ENCODE results near the gene SGCA.

Gene SGCA

DNA sequence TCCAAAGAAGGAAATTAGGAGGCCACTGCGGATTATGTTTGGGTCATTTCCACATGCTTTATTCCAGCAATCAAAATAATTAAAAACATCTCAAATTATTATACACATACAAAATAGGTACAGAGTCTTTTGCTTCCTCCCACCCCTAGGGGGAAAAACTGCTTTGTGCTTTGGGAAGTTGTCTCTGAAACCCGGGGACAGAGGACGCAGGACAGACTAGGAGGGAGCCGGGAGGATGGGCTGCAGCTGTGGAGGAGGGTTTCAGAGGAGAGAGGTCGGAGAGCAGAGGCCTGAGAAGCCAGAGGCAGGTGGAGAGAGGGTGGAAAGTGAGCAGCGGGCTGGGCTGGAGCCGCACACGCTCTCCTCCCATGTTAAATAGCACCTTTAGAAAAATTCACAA is 18.3 kb downstream of the SGCA start:
- DNase-seq, result no peak

DNA sequence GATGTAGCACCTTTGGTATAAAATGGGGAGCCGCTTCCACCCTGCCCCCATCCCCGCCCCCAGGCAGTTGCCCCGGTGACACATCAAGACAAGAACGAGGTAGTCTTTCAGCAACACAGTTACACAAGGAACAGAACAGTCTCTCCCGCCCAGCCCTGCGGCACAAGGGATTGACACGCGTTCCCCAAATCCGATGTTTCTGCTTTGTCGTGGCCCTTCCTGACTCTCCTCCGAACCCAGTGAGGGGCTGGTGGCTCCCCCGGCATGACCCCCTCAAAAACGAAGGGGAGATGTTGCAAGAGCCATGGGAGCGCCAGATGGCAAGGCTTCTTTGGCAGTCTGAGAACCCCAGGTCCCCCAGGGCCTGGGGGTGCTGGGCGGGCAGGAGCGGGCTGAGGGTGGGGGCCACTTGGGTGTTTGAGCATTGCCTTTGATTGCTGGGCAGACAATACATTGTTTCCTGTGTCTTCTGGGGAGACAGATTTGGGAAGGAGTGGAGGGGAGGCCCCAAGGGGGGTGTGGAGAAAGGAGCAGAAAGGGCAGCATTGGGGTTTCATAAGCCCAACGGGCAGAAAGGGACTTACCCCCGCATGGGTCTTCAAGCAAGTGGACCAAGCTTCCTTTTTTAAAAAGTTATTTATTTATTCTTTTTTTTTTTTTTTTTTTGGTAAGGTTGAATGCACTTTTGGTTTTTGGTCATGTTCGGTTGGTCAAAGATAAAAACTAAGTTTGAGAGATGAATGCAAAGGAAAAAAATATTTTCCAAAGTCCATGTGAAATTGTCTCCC is 19.0 kb downstream of the SGCA start:
- no peak for DNase-seq

DNA sequence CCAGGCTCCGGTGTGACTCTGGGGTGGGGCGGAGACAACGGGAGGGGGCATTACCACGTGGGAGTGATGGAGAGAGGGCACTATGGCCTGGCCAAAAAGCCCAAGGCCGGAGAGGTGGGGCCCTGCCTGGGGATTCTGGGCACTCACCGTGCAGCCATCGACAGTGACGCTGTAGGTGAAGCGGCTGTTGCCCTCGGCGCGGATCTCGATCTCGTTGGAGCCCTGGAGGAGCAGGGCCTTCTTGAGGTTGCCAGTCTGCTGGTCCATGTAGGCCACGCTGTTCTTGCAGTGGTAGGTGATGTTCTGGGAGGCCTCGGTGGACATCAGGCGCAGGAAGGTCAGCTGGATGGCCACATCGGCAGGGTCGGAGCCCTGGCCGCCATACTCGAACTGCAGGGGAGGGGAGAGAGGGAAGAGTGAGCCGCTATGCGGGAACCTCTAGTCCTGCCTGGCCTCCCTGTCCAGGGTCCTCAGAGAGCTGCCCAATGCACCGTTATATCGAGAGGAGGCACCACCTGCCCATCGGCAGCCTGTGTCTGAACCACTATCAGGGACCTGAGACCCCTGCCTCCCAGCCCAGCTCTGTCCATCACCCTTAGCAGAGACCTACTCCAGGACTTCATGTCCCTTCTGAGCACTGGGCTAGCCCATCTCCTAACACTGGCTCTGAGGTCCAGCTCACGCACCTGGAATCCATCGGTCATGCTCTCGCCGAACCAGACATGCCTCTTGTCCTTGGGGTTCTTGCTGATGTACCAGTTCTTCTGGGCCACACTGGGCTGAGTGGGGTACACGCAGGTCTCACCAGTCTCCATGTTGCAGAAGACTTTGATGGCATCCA is 20.0 kb downstream of the SGCA start:
- DNase-seq, result no peak

DNA sequence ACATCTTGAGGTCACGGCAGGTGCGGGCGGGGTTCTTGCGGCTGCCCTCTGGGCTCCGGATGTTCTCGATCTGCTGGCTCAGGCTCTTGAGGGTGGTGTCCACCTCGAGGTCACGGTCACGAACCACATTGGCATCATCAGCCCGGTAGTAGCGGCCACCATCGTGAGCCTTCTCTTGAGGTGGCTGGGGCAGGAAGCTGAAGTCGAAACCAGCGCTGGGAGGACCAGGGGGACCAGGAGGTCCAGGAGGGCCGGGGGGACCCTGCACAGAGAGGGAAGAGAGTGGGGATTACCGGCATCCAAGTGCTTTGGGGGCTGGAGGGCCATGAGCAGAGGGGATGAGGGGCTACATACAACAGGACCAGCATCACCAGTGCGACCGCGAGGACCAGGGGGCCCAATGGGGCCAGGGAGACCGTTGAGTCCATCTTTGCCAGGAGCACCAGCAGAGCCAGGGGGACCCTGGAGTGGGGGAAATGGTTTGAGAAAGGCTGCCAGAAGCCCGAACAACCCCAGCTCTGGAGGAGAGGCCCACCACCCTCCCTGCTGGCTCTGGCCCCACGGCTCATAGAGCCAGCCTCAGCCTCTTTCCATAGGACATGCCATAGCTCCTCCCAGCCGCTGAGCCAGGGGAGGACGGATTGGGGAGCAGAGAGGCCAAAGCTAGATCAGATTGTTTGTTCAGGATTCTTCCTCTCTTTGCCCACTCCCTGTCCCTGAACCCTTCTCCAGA is 21.0 kb downstream of the SGCA start:
- no peak for DNase-seq

DNA sequence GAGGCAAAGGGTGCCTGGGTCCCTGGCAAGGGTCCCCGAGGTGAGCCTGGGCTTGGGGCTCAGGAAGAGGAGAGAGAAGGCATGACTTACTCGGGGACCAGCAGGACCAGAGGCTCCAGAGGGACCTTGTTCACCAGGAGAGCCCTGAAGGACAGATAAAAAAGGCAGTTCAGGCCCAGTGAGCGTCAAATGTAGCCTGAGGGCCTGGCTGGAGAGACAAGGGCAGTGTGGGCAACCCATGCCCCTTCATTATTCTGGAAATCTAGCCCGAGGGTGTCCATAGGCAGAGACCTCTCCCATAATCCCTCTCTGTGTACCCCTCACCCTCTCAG is 21.6 kb downstream of the SGCA start:
- DNase-seq, result no peak

DNA sequence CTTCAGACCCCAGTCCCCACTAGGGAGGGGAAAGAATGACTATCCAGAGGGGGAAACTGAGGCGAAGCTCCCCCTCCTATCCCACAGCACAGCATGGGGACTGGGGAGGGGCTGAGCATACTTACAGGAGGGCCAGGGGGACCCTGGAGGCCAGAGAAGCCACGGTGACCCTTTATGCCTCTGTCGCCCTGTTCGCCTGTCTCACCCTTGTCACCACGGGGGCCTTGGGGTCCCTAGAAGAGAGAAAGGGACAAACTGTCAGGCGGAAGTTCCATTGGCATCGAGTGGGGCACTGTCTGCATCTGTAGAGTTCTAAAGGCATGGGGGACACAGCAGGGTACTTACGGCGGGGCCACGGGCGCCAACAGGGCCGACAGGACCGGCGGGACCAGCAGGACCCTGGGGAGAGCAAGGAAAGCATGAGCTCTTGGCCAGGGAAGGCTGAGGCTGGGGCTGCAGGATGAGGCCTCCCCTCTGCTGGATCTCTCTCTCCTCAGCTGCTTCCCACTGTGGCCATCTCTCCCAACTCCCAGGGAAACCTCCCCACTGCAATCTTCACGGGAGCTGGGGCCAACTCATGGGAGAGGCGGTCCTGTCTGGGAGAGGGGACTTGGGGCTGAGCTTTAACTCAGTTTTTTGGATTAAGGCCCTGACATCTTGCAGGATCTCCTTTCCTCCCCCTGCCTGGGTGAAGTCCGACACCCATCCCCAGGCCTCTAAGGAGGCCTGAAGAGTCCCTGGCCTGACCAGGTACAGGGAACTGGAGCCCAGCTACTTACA is 22.1 kb downstream of the SGCA start:
- no peak for DNase-seq

DNA sequence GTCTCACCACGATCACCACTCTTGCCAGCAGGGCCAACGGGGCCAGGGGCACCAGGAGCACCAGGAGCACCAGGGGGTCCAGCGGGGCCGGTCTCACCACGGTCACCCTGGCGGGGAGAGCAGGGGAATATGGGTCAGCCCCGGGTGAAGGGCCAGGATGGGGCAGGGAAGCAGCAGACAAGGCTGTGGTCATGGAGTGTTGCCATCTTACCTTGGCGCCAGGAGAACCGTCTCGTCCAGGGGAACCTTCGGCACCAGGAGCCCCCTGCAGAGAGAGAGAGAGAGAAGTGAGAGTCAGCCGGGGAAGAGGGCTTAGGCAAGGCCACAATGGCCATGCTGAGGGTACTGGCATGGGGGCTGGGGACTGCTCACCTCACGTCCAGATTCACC is 22.7 kb downstream of the SGCA start:
- DNase-seq, result no peak

DNA sequence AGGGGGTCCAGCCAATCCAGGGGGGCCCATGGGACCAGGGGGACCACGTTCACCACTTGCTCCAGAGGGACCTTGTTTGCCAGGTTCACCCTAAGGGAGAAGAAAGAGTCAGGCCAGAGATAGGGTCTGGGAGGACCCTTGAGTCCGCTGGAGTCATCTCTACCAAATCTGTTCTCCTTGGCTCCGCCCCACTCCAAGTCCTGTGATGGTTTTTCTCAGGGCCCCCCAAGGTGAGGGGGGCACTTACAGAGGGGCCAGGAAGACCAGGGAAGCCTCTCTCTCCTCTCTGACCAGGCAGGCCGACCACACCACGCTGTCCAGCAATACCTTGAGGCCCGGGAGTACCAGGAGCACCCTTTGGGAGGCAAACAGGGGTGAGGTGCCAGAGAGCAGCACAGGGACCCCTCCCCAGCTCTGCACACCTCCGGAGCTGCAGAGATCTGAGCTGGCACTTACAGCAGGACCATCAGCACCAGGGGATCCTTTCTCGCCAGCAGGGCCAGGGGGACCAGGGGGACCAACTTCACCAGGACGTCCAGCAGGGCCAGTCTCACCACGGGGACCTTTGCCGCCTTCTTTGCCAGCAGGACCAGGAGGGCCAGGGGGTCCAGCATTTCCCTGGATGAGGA is 23.2 kb downstream of the SGCA start:
- no peak for DNase-seq

DNA sequence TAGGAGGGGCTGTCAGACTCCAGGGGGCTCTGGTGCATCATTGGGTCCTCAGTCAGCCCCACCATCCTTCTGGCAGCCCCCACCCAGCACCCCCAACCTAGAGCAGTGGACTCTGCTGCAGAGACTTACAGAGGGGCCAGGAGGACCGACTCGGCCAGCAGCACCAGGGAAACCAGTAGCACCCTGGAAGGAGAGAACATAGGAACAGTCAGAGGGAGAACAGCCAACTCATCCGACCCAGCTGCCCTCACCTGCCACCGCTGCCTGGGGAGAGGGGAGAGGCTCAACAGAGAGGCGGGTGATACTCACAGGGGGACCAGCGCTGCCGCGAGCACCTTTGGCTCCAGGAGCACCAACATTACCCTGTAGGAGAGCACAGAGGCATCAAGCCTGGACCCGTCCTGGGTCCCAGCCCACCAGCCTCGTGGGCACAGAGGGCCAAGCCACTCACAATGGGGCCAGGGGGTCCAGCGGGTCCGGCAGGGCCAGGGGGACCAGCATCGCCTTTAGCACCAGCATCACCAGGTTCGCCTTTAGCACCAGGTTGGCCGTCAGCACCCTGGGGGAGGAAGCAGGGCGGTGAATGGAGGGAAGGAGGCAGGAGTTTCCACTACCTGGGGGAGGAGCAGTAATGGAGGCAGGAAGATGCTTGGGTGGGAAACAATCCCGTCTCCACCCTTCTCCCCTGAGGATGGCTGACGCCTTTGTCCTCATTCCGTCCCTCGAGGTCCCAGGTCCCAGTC is 23.9 kb downstream of the SGCA start:
- DNase-seq, result no peak

DNA sequence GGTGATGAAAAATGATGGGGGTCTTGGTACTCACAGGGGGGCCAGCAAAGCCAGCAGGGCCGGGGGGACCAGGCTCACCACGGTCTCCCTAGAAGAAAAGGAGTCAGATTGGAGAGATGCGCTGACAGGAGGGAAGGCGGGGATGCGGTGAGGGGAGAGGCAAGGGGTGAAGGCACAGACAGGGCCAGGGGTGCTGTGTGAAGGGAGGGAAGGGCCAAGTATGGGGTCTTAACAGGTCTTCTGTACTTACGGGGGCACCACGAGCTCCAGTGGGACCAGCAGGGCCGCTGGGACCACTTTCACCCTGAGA is 24.4 kb downstream of the SGCA start:
- DNase-seq, result no peak

DNA sequence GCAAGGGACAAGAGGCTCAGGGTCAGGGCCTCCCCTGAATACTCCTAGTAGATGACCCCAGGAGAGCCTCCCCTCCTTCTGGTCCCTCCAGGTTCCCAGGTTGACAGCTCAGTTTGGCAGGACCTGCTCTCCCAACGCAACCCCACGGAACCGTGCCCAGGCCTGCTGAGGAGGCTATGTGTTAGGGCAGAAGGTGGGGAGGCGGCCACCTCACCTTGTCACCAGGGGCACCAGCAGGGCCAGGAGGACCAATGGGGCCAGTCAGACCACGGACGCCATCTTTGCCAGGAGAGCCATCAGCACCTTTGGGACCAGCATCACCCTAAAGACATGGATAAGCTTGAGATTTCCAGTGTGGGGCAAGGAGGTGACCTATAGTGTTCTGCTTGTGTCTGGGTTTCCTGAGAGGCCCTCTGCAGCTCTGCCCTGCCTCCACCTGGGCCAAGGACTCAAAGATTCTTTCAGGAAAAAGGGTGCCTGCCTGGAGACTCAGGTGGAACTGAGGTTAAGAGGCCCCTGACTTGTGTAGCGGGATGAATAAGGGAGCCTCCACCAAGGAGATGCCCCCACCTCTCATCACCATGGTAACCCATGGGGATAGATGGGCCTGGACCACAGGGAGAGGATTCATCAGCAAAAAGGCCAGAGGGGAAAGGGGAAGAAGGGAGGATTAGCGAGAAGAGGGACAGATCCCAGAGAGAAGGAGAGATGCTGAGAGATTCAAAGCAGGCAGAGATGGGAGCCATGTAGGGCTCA is 25.0 kb downstream of the SGCA start:
- DNase-seq, result no peak

DNA sequence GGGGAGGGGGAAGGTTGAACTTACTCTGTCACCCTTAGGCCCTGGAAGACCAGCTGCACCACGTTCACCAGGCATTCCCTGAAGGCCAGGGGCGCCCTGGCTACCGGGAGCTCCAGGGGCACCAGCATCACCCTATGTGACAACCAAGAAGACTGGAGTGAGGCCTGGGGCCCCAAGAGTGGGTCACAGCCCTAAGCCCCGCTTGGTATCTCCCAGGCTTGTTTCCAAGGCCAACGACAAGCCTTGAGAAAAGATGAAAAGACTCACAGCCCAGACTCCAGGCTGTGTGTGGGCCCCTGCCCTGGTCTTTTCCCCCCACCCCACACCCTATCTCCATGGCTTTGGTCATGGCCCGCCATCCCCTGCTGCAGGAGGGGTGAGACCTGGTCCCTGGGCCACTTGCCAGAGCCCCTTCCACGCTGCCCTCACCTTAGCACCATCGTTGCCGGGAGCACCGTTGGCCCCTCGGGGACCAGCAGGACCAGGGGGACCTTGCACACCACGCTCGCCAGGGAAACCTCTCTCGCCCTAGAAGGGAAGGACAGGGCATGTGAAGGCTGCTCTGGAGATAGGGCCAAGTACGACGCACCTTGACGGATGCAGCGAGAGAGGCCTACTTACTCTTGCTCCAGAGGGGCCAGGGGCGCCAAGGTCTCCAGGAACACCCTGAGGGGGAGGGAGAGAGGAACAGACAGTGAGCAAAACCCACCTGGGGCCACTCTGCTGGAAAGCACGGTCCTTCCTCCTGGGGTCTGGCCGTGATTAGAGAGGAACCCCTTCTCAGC is 25.7 kb downstream of the SGCA start:
- DNase-seq, result no peak

DNA sequence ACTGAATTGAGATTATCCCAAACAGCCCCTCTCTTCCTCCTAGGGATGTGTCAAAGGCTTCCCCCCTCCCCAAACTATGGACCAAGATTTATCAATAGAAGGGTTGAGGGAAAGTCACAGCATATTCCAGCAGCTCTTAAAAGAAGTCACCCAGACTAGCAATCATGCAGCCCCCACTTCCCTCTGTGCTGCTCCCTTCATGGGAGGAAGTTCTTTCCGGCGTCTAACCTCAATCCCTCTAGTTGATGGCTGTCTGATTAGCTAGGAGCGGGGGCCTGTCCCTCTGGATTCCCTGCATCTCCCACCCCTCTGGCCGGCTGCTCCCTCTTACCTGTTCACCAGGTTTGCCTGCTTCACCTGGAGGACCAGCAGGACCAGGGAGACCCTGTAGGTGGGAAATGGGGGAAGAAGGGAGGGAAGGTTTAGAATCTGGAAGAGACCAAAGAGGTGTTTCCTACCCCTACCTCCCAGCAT is 26.4 kb downstream of the SGCA start:
- DNase-seq, result no peak

DNA sequence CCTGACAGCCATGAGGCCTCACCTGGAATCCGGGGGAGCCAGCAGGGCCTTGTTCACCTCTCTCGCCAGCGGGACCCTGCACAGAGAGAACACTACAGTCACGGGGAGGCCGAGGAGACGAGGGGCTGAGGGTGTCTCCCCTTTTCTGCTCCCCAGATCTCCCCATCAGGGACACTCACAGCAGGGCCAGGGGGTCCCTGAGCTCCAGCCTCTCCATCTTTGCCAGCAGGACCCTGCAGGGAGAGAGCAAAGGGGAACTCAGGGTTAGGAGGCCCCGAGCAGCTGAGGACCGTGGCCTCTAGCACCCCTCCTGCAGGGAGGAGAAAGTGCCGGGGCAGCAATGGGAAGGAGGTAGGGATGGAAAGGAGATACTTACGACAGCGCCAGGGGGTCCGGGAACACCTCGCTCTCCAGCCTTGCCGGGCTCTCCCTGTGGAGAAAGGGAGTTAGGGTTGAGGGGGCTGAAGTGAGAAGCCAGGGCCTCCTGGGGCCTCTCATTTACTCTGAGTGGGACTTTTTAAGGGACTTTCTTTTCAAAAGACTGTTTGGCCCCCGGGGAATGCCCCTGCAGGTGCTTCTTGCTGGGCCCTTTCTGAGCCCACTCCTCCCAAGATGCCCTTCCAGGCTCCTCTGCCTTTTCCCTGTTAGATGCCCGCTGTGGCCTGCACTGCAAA is 26.9 kb downstream of the SGCA start:
- DNase-seq, result no peak

DNA sequence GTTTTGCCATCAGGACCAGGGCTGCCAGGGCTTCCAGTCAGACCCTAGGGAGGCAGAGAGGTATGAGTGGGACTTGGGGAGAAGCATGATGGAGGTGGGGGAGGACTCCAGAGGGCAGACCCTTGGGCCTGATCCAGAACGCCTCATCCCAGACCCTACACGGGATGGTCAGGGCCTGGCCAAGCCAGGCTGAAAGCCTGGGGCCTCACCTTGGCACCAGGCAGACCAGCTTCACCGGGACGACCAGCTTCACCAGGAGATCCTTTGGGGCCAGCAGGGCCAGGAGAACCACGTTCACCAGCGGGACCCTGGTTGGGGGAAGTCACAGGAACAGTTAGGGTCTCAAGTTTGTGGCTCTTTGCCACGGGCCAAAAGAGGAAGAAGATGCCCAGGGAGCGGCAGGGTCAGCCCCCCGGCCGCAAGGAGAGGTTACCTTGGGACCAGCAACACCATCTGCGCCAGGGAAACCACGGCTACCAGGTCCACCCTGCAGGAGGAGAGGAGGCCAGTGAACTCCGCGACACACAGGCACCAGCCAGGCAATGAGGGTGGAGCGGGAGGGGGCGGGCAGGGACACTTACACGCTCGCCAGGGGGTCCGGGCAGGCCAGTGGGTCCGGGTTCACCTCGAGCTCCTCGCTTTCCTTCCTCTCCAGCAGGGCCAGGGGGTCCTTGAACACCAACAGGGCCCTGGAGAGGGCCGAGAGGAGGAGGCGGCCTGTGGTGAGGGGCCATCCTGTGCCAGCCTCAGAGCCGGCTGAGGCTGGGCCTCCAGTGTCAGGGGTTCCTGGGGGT is 28.5 kb downstream of the SGCA start:
- DNase-seq, result no peak

DNA sequence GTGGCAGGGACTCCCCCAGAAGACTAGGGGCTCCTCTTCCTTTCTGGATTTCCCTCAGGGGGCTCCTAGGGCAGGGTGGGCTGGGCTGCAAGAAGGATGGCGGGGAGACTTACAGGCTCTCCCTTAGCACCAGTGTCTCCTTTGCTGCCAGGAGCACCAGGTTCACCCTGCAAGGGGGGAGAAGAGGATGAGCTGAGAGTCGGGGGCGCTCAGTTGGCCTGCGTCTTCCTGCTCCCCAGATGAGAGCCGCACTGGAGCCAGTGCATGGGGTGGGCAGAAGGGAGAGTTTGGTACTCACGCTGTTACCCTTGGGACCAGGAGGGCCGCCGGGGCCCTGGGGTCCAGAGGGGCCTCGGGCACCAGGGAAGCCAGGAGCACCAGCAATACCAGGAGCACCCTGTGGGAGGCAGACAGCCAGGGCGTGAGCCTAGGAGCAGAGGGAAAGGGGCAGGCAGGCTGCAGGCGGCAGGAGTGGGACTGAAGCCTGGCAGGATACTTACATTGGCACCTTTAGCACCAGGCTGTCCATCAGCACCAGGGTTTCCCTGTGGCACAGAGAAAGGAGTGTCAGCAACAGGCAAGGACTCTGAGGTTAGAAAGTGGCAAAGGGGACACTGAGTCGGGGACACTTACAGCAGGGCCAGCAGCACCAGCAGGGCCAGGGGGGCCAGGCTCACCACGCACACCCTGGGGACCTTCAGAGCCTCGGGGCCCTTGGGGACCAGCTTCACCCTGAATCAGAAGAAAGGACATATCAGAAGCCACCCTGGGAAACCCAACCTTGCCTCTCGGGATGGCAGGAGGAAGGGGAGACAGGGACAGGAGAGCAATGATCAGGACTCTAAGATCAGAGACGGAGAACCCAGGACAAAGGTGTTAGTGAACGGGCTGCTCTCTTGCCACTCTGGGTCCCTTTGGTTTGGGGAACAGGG is 29.4 kb downstream of the SGCA start:
- DNase-seq, result no peak

DNA sequence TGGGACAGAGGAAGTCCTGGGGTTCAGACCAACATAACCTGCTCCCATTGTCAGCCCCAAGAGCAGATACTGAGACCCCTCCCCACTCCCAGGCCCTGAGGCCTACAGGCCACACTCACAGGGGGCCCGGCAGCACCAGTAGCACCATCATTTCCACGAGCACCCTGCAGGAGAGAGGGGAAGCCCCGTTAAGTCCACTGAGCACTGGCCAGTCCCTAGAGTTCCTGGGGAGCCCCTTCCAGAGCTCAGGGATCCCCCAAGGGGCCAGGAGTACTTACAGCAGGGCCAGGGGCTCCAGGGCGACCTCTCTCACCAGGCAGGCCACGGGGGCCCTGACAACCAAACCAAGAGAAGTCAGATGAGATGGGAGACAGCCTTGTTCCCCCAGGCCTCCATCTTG is 30.2 kb downstream of the SGCA start:
- no peak for DNase-seq

DNA sequence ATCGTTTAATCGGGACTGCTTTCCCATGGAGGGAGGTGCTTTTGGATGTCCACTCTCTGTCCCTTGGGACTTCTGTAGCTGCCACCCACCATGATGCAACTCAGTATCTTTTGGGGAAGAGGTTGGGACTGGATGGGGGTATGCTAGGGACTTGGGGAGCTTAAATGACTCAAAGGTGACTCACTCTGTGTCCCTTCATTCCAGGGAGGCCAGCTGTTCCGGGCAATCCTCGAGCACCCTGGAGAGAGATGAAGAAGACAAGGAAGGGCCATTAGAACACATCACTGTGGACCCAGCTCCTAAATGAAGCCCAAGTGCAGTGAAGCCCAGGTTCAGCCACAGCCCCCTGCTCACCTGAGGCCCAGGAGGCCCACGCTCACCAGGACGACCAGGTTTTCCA is 31.0 kb downstream of the SGCA start:
- DNase-seq, result no peak

Data from SHP77 treated with DMSO at 0.1 percent for 48 hours (cell line).